22Rv1 (cell line): ENCODE results near the gene FYN.

Source experiments
- H3K27ac ChIP-seq: fragments of 450-650 bp; 2 replicates; pipeline ENCODE4 v1.5.1; 2017
- CTCF ChIP-seq: fragments of 450-650 bp; IDR thresholded peaks from 2 replicates; pipeline ENCODE4 v1.5.1; 2017; ENCODE audit warnings: mild to moderate bottlenecking
- ZFX ChIP-seq: fragments of 450-650 bp; IDR thresholded peaks from 2 replicates; pipeline ENCODE4 v1.6.1; 2017; ENCODE audit warnings: antibody characterized with exemption, borderline replicate concordance

FYN gene

DNA sequence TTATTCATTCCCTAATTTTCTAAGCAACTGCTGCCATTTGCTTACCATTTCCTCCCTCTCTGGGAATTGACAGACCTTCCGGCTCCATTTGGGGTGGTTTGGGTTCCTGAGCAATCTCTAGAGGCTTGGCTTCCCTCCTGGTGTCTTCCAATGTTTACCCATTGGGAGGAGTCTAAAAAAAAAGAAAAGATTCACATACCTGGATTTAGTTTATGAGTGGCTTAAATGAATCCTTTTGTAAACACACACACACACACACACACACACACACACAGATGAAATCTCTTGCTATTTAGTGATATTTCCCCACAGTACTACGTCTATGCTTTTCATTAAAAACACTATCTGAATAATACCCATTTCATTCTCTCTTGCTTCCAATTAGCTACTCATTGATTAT lies 219.3 kb downstream of the FYN start:
- no peak overlapping the region for H3K27ac ChIP-seq
- TF ChIP-seq CTCF: no peak
- no peak for TF ChIP-seq ZFX

DNA sequence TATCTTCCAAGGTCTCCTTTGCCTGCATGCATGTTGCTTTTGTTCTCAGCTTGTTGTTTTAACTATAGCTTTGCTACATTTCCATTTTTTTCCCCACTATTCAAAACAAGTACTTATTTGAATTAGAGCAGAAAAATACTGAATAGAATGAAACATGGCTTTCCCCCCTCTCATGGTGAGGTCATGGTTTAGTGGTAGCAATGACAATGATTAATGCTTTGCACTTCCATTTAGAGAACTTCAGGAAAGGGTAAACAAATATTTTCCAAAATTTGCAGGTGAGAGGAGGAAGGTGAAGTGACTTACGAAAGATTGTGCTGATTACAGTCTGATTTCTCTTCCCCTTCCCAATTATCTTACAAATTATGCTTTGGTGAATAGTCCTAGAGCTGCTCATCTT lies 219.8 kb downstream of the FYN start:
- H3K27ac ChIP-seq: no peak overlapping the region
- TF ChIP-seq ZFX: no peak
- TF ChIP-seq CTCF: no peak

DNA sequence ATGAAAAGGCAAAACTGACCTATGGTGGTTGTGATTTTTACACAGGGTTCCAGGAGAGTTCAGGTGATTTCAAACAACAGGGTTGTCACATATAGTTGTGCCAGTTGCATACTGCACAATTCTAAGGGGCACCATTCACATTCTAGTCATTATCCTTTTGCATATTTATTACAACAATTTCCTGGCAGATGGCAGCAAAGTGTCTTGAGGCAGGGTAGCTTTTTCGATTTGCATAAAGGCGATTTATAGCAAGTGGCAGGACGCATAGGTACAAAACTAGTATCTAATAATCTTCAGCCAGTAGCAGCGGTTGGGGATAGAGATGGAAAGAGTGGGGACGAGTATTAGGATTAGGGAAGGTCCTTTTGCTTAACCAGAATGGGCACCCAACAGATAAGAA lies 221.1 kb downstream of the FYN start:
- TF ChIP-seq ZFX (no peak), CTCF (no peak)
- H3K27ac ChIP-seq: no peak overlapping the region

DNA sequence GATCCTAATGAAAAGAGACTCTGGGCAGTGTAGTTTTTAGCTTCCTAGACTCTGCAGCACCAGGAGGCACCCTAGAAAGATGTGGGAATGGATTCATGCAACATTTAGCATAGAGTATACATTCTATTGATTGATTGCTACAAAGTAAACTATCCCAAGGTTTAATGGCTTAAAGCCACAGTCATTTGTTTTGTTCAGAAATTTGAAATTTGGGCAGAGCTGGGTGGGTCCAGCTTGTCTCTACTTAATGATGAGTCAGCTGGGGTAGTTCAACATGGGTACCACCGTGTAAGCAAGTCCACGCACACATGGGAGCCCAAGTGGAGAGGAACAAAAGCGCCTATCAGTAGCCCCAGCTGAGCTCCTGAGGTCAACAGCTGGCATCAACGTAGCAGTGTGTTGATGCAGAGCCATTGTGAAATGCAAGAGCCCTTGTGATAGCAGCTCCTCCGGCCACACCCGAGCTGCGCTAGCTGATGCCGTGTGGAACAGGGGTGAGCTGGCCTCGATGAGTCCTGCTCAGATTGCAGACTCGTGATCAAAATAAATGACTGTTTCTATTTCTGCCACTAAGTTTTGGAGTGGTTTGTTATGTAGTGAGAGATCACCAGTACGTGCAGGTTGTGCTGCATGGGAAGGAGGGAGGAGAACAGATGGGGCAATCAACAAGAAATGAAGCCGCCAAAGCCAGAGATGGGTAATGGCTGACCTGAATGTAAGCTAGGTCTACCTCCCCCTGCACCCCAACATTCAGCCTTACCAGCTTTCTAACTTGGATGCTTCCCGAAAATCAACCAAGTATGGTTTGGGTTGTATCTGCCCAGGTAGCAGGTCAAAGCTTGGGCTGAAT lies 221.8 kb downstream of the FYN start:
- TF ChIP-seq ZFX (no peak), CTCF (no peak)
- H3K27ac ChIP-seq: no peak overlapping the region

GRCh38 chr6:111650049-111650448 lies 223.2 kb downstream of the FYN start:
- no peak overlapping the region for H3K27ac ChIP-seq
- TF ChIP-seq CTCF (no peak), ZFX (no peak)

- TF ChIP-seq CTCF (no peak), ZFX (no peak)
These were observed 225.2 kb downstream of the FYN start for GRCh38 chr6:111648100-111648499.

DNA sequence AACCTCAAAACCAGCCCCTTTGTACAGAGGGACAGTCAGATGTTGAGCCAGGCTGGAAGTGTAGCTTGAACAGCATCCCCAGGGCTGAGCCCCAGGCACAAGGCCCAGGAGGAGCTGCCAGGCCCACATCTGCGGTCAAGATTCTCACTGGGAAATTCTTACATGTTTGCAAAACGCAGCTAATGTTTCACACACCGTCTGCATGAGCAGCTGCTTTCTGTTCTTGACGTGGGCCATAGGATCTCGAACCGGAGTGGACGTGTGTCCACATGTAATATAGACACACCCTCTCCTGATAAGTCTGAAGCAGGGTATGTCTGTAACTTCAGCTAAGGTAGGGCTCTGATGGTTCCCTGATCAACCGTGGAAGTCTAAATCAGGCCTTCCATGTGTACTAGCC lies 226.3 kb downstream of the FYN start:
- H3K27ac ChIP-seq: no peak overlapping the region
- TF ChIP-seq CTCF (no peak), ZFX (no peak)

More at GRCh38 chr6:111648100-111648499, 225.2 kb downstream of the FYN start:
- H3K27ac ChIP-seq: no peak overlapping the region
